Esophagus squamous epithelium (tissue), 4 donors: ENCODE results near the gene POLR2E.

Experiments
- CTCF ChIP-seq, 6 experiments: fragments of 450-650 bp in 4 of 6; fragments of 200-600 bp in 2 of 6; sonication (generic) in 2 of 6; IDR thresholded peaks; one replicate each; pipeline ENCODE4 v1.5.1; 2016 to 2019; ENCODE audit warnings: antibody characterized with exemption in 6 of 6, mild to moderate bottlenecking in 4 of 6, moderate library complexity in 4 of 6
- POLR2A ChIP-seq, 4 donors: fragments of 450-650 bp; IDR thresholded peaks; one replicate each; pipeline ENCODE4 v1.6.1; 2017; ENCODE audit warnings: antibody characterized with exemption in 4 of 4, mild to moderate bottlenecking in 4 of 4, moderate library complexity in 3 of 4

GRCh38 chr19:1139126-1139525, 44.0 kb upstream of the POLR2E start:
- TF ChIP-seq CTCF (IDR thresholded peaks at IDR 0.05) (no peak), POLR2A (IDR thresholded peaks at IDR 0.05) (no peak)
